Activated naive CD4-positive, alpha-beta T cell treated with Interleukin-2 at 50 U/mL for 16 hours (primary cell): Measurements from ENCODE around the gene TARM1.
"Not testable (repeated sequence)": the region's sequence is repeated elsewhere in the genome, so short reads cannot be mapped to it uniquely, and the experiment has no call there.

Source experiments
- DNase-seq: peaks from one replicate; pipeline ENCODE4 v3.0.0-alpha.2; 2020

Gene TARM1

DNA sequence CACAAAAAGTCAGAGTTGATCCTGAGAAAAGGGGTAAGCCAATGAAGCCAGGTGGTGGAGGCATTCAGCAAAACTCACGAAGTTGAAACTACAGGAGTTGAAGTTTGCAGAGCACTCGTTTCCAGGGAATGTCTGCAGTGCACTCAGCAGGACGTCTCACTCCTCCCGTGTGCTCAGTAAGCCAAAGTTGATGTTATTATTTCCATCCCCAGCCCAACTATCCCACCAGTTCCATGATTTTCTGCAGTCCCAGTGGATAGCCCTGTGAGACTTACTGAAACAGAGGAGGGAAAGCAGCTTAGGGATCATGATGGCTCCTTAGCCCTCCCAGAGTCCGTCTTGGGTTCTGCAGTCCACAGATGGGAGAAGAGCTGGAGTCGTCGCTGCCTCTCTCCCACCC is at the start of gene TARM1:
Gene TARM1 (minus strand): TSS at position 334 of the 400 bp plus-strand sequence. CDS start 25 bp downstream, at position 309.
- no peak for DNase-seq

DNA sequence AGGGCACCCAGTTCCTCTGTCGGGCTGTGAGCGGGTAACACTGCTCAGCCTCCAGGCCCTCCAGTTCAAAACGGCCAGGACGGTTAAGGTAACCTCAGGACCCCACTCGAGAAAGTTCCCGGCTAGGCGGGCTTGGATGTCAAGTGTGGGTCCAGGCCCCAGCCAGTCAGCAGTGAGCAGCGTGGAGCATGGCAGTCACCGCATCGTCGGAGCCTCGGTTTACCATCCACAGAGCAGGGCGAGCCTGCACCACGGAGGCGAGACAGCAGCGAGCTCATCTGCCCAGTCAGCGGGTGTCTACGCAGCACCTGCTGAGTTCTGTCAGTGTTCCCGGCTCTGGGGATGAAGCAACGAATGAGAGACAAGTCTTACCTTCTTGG is 48.4 kb upstream of the TARM1 start:
- DNase-seq, result no peak

GRCh38 chr19:54128796-54129616 is 47.8 kb upstream of the TARM1 start:
- no peak for DNase-seq

GRCh38 chr19:54128441-54128725 is 47.2 kb upstream of the TARM1 start:
- no peak for DNase-seq

- DNase-seq, result no peak
These were observed 46.7 kb upstream of the TARM1 start for GRCh38 chr19:54127688-54128440.

GRCh38 chr19:54125713-54126112 is 44.5 kb upstream of the TARM1 start:
- DNase-seq, result no peak

DNA sequence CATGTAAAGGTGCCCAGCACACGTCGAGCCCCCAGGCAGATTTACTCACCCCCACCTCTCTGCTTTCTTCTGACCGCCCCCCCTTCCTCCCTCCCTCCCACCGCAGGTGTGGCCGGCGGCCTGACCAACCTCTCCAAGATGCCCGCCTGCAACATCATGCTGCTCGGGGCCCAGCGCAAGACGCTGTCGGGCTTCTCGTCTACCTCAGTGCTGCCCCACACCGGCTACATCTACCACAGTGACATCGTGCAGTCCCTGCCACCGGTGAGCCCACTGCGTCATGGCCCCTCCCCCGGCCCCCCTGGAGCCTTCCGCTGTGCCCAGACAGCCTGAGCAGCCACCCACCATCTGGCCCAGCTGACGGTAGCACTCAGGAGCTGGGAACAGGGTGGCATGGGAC is 43.2 kb upstream of the TARM1 start:
- no peak for DNase-seq

DNA sequence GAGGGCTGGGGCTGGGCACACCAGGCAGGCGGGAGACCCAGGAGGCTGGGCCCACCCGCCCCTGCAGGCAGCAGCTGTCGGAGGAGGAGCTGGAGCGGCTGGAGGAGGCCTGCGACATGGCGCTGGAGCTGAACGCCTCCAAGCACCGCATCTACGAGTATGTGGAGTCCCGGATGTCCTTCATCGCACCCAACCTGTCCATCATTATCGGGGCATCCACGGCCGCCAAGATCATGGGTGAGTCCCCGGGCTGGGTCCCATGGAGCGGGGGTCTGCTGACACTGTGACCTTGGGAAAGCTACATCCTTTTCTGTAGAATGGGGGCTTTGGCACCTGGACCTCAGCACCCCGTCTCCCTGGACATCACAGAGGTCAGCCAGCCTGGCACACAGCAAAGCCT is 42.5 kb upstream of the TARM1 start:
- no peak for DNase-seq

GRCh38 chr19:54121259-54121658 is 40.1 kb upstream of the TARM1 start:
- no peak for DNase-seq

DNA sequence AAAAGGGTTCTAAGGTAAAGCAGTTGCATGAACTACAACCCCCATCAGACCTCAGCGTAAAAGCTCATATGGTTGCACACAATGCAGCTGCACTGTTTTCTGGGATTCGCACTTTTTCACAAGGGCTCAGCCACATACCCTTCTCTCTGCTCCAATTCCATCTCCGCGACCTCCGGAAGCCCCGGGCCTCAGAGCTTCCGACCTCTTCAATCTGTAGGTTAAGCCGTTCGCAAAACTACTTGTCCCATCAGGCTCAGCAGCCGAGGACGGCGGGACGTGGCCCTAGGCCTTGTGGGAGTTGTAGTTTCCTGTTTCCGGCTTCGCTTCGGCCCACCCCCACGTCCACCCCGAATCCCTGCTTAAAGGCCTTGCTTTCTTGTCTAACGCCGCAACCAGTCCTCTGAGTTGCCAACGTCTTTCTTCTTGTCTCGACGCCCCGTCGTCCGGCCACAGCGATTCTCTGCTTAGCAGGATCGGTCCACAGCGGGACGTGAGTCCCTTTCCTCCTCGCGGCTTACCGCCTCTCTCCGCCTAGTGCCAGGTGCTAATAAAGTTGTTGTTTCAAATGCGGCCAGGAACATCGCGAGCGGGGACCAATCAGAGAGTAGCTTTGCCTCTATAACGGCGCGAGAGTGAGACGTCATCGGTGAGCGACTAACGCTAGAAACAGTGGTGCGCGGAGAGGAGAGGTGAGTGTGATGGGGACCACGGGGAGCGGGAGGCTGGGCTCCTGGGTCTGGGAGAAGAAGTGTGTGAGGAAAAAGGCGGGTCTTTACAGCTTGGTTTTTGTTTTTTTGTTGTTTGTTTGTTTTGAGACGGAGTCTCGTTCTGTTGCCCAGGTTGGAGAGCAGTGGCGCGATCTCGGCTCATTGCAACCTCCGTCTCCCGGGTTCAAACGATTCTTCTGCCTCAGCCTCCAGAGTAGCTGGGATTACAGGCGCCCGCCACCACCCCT is 34.2 kb upstream of the TARM1 start, which contains the start of the genes PRPF31 and TFPT:
Gene PRPF31 (plus strand): TSS at position 646 of the 955 bp plus-strand sequence. CDS start 2,525 bp downstream, outside the sequence.
Gene TFPT (minus strand): TSS at position 549 of the 955 bp plus-strand sequence. CDS start 388 bp downstream, at position 161.
- peak; percentile 96 for DNase-seq

DNA sequence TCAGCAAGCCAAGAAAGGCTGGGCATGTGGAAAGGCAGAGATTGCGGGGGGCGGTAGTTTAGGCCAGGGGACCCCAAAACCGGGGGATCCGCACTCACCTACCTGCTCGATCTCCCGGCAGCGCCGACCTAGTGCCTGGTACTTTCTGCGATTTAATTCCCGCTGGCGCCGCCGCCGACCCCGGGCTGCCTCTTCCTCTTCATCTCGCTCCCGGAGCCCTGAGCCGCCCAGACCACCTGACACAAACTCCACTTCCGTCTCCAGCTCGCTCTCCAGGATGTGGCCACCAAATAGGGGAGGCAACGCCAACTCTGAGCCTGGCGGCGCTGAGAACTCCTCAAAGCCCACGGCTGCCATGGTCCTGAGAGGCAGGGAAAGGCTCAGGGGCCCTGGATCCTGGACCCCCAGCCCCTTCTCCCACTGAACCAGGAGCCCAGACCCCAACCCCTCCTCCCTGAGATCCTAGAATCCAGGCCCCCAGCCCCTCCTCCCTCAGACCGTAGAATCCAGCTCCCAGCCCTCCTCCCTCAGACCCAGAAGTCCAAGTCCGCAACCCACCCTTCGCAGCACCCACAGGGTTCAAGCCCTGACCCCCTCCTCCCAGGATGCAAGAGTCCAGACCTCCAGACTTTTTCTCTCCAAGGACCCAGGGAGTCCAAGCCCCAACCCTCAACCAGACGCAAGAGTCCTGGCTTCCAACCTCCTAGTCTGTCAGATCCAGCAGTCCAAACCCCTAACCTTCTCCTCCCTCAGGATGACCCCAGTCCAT is 33.4 kb upstream of the TARM1 start:
- DNase-seq, result peak; percentile 38

DNA sequence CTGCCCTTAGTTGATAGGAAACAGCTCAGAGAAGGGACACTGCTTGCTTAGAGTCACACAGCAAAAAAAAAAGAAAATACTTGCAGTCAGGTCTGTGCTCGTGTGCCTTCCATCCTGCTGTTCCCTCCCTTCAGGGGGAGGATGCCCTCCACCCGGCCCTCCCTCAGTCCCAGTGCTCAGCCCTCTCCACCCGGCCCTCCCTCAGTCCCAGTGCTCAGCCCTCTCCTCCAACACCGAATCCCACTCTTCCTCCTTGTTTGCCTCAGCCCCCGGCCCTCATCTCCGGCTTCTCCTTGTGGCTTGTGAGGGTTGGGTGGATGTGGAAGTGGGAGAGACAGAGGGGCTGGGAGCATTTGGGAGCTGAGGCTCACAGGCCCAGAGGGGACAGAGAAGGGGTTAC is 28.5 kb upstream of the TARM1 start:
- no peak for DNase-seq

- DNase-seq, result no peak
These were observed 27.3 kb upstream of the TARM1 start for GRCh38 chr19:54108496-54108895.

GRCh38 chr19:54107876-54108490 is 26.8 kb upstream of the TARM1 start:
- no peak for DNase-seq

DNA sequence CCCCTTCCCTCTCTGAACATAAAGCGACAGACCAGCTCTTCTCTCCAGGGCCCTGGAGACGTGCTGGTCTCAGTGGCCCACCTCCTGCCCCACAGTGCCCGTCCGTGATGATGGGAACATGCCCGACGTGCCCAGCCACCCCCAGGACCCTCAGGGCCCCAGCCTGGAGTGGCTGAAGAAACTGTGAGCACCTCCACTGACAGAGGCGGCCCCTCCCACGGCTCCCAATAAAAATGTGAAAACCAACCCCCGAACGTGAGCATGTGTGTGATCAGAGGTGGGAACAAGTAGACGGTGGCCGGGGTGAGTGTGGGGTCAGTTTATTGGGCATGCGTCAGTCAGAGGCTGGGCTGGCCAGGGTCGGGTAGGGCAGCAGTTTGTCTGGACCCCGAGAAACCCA is 25.6 kb upstream of the TARM1 start:
- no peak for DNase-seq

DNA sequence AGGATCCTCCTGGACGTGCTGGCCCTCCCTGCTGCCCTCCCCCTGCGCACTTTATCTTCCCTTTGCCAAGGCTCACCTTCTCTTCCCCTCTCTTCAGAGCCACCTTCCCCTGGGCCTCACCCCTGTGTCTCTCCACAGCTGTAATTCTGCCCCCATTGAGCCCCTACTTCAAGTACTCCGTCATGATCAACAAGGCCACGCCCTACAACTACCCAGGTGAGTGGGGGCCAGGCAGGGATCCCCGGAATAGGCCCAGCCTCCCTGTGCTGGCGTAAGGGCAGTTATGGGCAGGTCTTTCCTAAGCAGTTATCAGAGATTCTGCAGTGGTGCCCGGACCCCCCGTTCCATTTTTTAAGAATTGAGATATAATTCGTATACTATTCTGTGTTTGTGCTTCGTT is 24.6 kb upstream of the TARM1 start:
- no peak for DNase-seq

GRCh38 chr19:54104998-54105715 is 24.0 kb upstream of the TARM1 start:
- no peak for DNase-seq

DNA sequence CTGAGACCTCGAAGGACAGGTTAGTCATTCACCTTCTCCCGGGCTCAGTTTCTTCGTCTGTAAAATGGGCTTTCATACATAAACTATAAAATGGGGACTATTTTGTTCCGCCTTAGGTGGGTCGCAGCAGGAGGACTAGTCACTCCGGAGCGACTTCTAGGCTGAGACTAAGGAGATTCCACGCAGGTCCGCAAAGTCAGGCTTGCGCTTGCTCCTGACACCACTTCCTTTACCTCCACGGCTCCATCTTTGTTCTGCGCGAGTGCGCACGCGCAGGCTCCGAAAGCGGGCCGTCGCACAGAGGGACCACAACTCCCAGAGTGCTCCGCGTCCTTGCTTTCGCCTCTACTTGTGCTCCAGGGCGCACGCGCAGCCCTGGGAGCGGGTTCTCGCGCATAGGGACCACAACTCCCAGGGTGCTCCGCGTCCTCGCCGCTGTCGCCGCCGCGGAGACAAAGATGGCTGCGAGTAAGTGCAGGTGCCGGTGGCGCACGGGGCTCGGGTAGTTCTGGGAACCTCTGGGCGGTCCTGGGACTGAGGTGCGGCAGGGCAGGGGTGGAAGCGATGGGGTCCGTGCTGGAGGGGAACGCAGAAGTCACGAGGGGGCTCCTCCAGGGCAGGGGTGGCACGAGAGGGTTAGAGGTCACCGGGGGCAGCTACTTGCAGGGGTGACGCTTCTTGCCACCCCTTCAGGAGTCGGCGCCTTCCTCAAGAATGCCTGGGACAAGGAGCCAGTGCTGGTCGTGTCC is 21.4 kb upstream of the TARM1 start, which contains the start of gene NDUFA3:
Gene NDUFA3 (plus strand): TSS at position 435 of the 749 bp plus-strand sequence. CDS start 24 bp downstream, at position 459.
- DNase-seq, result peak; percentile 98

DNA sequence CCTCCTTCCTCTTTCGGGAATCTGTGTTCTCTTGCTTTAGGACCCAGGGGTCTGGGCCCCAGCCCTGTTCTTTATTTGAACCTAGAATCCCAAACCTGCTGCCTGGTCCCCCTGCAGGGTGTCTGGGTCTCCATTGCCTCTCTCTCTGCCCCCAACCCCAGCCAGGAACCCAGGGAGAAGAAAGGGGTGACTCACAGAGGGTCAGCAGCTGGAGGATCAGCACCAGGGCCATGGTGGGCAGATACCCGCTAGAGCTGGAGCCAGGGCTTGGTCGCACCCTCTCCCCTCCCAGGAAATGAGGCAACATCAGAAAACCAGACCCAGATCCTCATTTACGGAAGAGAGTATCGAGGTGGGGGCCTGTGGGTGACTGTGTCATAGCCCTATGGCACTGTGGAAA is 19.4 kb upstream of the TARM1 start, which contains the start of gene OSCAR:
Gene OSCAR (minus strand): TSS at position 243 of the 400 bp plus-strand sequence. CDS start 11 bp downstream, at position 232.
- DNase-seq, result no peak

- DNase-seq, result not testable (repeated sequence)
These were observed 18.7 kb upstream of the TARM1 start for GRCh38 chr19:54099903-54100255.
